Fibroblast of mammary gland (primary cell): ENCODE results near the gene TSPEAR.

ENCODE experiments used
- DNase-seq: peaks from one replicate; pipeline ENCODE4 v3.0.0-alpha.2; 2010; ENCODE audit warnings: low read depth
- H3K4me3 ChIP-seq: 2 replicates; pipeline ENCODE4 v1.5.1; 2011; ENCODE audit warnings: low read depth, mild to moderate bottlenecking, low read length, moderate library complexity; ENCODE audit not compliant: control insufficient read depth
- TF ChIP-seq, protein P1 (sequence below): conservative IDR thresholded peaks from 2 replicates; pipeline ENCODE4 v1.5.1; 2011; ENCODE audit warnings: low read depth, low read length, inconsistent platforms; ENCODE audit not compliant: control insufficient read depth, insufficient read depth

TSPEAR gene

GRCh38 chr21:44537930-44538911 lies 173.2 kb downstream of the TSPEAR start:
- H3K4me3 ChIP-seq = no peak overlapping the region
- TF ChIP-seq, protein P1, sequence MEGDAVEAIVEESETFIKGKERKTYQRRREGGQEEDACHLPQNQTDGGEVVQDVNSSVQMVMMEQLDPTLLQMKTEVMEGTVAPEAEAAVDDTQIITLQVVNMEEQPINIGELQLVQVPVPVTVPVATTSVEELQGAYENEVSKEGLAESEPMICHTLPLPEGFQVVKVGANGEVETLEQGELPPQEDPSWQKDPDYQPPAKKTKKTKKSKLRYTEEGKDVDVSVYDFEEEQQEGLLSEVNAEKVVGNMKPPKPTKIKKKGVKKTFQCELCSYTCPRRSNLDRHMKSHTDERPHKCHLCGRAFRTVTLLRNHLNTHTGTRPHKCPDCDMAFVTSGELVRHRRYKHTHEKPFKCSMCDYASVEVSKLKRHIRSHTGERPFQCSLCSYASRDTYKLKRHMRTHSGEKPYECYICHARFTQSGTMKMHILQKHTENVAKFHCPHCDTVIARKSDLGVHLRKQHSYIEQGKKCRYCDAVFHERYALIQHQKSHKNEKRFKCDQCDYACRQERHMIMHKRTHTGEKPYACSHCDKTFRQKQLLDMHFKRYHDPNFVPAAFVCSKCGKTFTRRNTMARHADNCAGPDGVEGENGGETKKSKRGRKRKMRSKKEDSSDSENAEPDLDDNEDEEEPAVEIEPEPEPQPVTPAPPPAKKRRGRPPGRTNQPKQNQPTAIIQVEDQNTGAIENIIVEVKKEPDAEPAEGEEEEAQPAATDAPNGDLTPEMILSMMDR = no peak
- no peak for DNase-seq

DNA sequence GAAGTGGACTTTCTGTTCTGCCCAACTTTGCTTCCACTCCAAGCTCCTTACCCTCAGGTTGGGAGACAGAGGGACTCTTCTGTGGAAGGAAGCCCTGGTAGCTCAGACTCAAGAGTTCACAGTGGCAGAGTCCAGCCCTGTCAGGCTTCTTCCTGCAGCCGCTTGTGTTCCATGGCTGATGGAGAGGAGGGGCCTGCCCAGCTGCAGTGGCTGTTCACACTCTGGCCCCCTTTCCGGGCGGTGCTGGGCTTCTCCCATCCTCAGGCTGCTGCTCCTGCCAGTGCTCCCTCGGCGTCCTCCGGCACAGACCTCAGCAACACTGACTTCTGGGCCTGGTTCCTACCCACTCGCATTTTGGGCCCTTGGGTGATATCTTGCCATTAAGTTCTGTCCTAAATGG lies 175.4 kb downstream of the TSPEAR start:
- TF ChIP-seq, protein P1 = no peak
- DNase-seq = no peak
- H3K4me3 ChIP-seq = no peak overlapping the region

DNA sequence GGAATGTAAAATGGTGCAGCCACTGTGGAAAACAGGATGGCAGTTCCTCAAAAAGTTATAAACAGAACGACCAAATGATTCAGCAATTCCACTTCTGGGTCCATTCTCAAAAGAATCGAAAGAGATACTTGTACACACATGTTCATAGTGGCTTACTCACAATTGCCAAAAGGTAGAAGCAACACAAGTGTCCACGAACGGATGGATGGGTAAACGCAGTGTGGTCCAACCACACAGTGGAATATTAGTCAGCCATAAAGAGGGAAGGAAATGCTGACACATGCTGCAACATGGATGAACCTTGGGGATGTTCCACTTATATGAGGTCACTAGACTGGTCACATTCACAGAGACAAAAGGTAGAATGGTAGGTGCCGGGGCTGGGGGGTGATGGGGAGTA lies 176.7 kb downstream of the TSPEAR start:
- TF ChIP-seq, protein P1 = no peak
- no peak overlapping the region for H3K4me3 ChIP-seq
- no peak for DNase-seq

GRCh38 chr21:44533891-44534627 lies 177.3 kb downstream of the TSPEAR start:
- DNase-seq = no peak
- TF ChIP-seq, protein P1 = no peak
- no peak overlapping the region for H3K4me3 ChIP-seq

DNA sequence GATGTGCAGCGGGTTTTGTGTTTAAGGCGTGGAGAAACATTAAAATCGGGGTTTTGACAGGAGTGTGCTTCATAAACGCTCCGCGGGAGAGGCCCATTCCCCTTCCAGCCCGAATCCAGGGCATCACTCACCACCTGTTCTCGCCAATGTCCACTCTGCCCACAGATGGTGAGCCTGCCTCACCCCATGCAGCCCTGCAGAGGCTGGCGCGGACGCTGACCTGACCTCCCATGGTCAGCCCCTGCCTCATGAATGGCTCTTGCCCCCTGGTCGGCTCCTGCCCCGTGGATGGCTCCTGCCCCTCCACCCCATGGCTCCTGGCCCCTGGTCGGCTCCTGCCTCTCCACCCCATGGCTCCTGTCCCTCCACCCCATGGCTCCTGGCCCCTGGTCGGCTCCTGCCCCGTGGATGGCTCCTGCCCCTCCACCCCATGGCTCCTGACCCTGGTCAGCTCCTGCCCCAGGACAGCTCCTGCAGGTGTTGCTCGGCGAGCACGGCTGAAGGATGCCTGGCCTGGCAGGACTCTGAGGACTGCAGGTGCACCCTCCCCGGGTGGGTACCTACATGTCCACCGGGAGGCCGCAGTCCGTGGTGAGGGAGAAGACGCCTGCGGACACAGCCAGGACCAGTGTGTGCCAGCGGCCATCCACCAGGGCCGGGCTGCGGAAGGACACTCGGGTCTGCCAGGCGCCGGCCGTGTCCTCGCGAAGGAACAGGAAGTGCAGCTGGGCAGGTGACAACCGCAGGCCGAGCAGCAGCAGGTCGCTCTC lies 178.1 kb downstream of the TSPEAR start:
- TF ChIP-seq, protein P1 = no peak
- DNase-seq = no peak
- H3K4me3 ChIP-seq = no peak overlapping the region

- DNase-seq = no peak
- H3K4me3 ChIP-seq = no peak overlapping the region
- TF ChIP-seq, protein P1 = no peak
Measured at GRCh38 chr21:44532712-44533111, 178.7 kb downstream of the TSPEAR start.
